Prostate gland (tissue), 2 donors: ENCODE results near the gene DHRS12. TPM values are rescaled to one million over a fixed set of nuclear protein-coding genes. Genes with fewer than 3 reads are reported as not detected.

Experiments used
- DNase-seq: peaks from one replicate; pipeline ENCODE4 v3.0.0-alpha.2; 2019; ENCODE audit warnings: low spot score
- H3K27ac ChIP-seq, 2 donors: fragments of 200-600 bp; sonication (generic); 2 replicates each; pipeline ENCODE4 v1.5.1; 2017 to 2019
- H3K27me3 ChIP-seq: fragments of 200-600 bp; sonication (generic); replicated peaks from 2 replicates; pipeline ENCODE4 v1.5.1; 2019; ENCODE audit not compliant: insufficient read depth
- H3K36me3 ChIP-seq, 2 donors: fragments of 200-600 bp; sonication (generic); 1 replicate in 1 of 2; 2 replicates in 1 of 2; pipeline versions ENCODE4 v1.5.1 to v1.8.1; 2017 to 2019
- H3K4me1 ChIP-seq: fragments of 200-600 bp; sonication (generic); replicated peaks from 2 replicates; pipeline ENCODE4 v1.5.1; 2019
- H3K4me3 ChIP-seq, 2 donors: fragments of 200-600 bp; sonication (generic); 2 replicates each; pipeline ENCODE4 v1.5.1; 2017 to 2019
- H3K9me3 ChIP-seq: fragments of 200-600 bp; sonication (generic); 2 replicates; pipeline ENCODE4 v1.5.1; 2017
- POLR2A ChIP-seq: fragments of 450-650 bp; IDR thresholded peaks from one replicate; pipeline ENCODE4 v1.6.1; 2016; ENCODE audit warnings: antibody characterized with exemption, mild to moderate bottlenecking
- POLR2AphosphoS5 ChIP-seq: sonication (generic); formaldehyde crosslinking; IDR thresholded peaks from one replicate; pipeline ENCODE4 v1.6.1; 2017; ENCODE audit warnings: antibody characterized with exemption
- WGBS: methylation state at CpG from one replicate; pipeline ENCODE4 v1.1.5; 2018; 5-methylcytosine and 5-hydroxymethylcytosine counted together
- intact Hi-C: fragments of 100-400 bp; cut with DNase I; formaldehyde crosslinking; loops from one replicate; pipeline ENCODE4 v1.14.2; 2022
- total RNA-seq, 2 donors: library from RNA; depleted of rRNA; stranded (reverse); fragments of >200 nt; gene quantifications; one replicate each; pipeline ENCODE4 v1.1.0, GENCODE V29; 2016
- TF ChIP-seq, protein P1 (sequence below), 4 experiments: fragments of 200-600 bp in 2 of 4; fragments of 450-650 bp in 2 of 4; sonication (generic) in 2 of 4; IDR thresholded peaks; 1 replicate in 3 of 4; 2 replicates in 1 of 4; pipeline ENCODE4 v1.5.1; 2016 to 2019; ENCODE audit warnings: antibody characterized with exemption in 4 of 4, mild to moderate bottlenecking in 2 of 4, moderate library complexity in 2 of 4

DHRS12 gene
- total RNA-seq, 2 donors from 2014 or later, result 18.7 to 19.8 TPM

DNA sequence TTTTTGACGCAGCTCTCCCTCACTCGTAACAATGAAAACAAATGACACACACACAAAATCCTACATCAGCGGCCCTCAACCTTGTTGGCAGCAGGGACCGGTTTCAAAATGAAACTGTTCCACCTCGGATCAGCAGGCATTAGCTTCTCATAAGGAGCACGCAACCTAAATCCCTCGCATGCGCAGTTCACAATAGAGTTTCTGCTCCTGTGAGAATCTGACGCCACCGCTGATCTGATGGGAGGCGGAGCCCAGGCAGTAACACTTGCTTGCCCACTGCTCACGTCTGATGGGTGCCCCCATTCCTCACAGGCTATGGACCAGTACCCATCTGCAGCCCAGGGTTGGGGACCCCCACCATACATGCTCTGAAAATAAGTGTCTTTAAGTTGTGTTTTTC lies 43.4 kb downstream of the DHRS12 start:
- WGBS, result 57% methylated on average over 12 of the region's 12 CpGs
- H3K4me1 ChIP-seq, result no peaks in the 10 kb centered on the region
- TF ChIP-seq POLR2AphosphoS5 (no peak), POLR2A (no peak)
- TF ChIP-seq, protein P1, sequence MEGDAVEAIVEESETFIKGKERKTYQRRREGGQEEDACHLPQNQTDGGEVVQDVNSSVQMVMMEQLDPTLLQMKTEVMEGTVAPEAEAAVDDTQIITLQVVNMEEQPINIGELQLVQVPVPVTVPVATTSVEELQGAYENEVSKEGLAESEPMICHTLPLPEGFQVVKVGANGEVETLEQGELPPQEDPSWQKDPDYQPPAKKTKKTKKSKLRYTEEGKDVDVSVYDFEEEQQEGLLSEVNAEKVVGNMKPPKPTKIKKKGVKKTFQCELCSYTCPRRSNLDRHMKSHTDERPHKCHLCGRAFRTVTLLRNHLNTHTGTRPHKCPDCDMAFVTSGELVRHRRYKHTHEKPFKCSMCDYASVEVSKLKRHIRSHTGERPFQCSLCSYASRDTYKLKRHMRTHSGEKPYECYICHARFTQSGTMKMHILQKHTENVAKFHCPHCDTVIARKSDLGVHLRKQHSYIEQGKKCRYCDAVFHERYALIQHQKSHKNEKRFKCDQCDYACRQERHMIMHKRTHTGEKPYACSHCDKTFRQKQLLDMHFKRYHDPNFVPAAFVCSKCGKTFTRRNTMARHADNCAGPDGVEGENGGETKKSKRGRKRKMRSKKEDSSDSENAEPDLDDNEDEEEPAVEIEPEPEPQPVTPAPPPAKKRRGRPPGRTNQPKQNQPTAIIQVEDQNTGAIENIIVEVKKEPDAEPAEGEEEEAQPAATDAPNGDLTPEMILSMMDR (IDR thresholded peaks at IDR 0.05), result no peak
- no peaks in the 10 kb centered on the region for H3K27me3 ChIP-seq
- no peak for DNase-seq
- intact Hi-C loops, result no loop called here
- peak overlapping the region in 1 of 2 donors; percentile 10 for H3K27ac ChIP-seq
- no peak overlapping the region for H3K4me3 ChIP-seq
- H3K36me3 ChIP-seq, result no peaks in the 10 kb centered on the region
- no peaks in the 10 kb centered on the region for H3K9me3 ChIP-seq

DNA sequence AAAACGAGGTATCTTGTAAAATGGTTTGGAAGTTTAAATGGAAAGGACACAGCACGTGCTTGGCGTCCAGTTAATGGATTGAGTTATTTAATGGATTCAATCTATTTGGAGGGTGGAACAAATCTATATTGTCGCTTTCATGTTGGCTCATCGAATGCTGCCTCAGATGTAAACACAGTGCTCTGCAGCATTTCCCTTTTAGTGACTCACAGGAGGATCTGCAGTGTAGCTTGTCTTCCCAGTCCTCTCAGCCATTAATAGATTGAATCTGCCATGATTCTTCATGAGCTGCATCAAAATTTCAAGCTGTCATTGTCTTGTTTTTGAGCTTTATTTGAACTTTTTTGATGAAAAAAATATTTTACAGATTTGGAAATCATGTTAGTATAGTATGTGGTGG lies 44.7 kb downstream of the DHRS12 start:
- no peak overlapping the region for H3K27ac ChIP-seq
- no peaks in the 10 kb centered on the region for H3K27me3 ChIP-seq
- intact Hi-C loops, result no loop called here
- H3K36me3 ChIP-seq, result no peaks in the 10 kb centered on the region
- no peak overlapping the region for H3K4me3 ChIP-seq
- DNase-seq, result no peak
- WGBS, result 89% methylated on average over 5 of the region's 5 CpGs
- no peaks in the 10 kb centered on the region for H3K9me3 ChIP-seq
- TF ChIP-seq POLR2AphosphoS5, result no peak
- no peak for TF ChIP-seq POLR2A
- TF ChIP-seq, protein P1 (IDR thresholded peaks at IDR 0.05), result no peak
- no peaks in the 10 kb centered on the region for H3K4me1 ChIP-seq

DNA sequence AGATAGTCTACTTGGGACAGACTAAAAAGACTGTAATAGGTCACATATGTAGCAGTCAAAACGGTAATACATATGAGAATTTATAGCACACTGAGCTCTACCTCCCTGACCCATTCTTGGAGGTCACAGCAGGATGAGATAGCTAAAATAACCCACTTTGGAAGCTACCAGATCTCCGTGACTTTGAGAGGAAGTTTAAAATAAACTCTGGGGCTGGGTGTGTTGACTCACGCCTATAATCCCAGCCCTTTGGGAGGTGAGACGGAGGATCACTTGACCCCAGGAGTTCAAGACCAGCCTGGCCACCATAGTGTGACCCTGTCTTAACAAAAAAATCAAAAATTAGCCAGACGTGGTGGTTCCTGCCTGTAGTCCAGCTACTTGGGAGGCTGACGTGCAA lies 45.3 kb downstream of the DHRS12 start:
- Histone ChIP-seq H3K4me1 (no peaks in the 10 kb centered on the region), H3K9me3 (no peaks in the 10 kb centered on the region), H3K27ac (no peak overlapping the region), H3K4me3 (no peak overlapping the region), H3K36me3 (no peaks in the 10 kb centered on the region), H3K27me3 (no peaks in the 10 kb centered on the region)
- DNase-seq, result no peak
- WGBS, result 92% methylated on average over 6 of the region's 6 CpGs
- TF ChIP-seq POLR2A (no peak), POLR2AphosphoS5 (no peak)
- TF ChIP-seq, protein P1 (IDR thresholded peaks at IDR 0.05), result no peak
- intact Hi-C loops, result no loop called here

DNA sequence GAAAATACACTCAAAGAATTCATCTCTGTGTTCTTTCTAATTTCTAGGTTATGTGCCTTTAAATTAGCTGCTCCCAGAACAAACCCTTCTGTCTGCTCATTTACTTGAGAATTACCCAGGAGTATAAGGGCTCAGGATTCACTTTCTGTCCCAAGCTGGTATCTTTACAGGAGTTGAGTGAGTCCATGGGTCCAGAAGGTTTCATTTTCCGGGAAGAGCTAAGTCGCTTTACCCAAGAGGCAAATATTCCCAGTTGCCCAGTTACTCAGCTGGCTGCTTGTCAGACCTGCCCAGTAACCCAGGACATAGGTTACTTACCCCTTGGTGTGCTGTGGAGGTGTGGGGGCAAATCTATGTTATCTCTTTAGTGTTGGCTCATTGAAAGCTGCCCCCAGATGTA lies 47.3 kb downstream of the DHRS12 start:
- H3K36me3 ChIP-seq, result no peaks in the 10 kb centered on the region
- no peak overlapping the region for H3K27ac ChIP-seq
- TF ChIP-seq, protein P1 (IDR thresholded peaks at IDR 0.05), result no peak
- TF ChIP-seq POLR2AphosphoS5 (no peak), POLR2A (no peak)
- H3K9me3 ChIP-seq, result no peaks in the 10 kb centered on the region
- intact Hi-C loops, result no loop called here
- H3K4me3 ChIP-seq, result no peak overlapping the region
- no peaks in the 10 kb centered on the region for H3K27me3 ChIP-seq
- DNase-seq, result no peak
- WGBS, result 85% methylated on average over 2 of the region's 2 CpGs
- H3K4me1 ChIP-seq, result no peaks in the 10 kb centered on the region

DNA sequence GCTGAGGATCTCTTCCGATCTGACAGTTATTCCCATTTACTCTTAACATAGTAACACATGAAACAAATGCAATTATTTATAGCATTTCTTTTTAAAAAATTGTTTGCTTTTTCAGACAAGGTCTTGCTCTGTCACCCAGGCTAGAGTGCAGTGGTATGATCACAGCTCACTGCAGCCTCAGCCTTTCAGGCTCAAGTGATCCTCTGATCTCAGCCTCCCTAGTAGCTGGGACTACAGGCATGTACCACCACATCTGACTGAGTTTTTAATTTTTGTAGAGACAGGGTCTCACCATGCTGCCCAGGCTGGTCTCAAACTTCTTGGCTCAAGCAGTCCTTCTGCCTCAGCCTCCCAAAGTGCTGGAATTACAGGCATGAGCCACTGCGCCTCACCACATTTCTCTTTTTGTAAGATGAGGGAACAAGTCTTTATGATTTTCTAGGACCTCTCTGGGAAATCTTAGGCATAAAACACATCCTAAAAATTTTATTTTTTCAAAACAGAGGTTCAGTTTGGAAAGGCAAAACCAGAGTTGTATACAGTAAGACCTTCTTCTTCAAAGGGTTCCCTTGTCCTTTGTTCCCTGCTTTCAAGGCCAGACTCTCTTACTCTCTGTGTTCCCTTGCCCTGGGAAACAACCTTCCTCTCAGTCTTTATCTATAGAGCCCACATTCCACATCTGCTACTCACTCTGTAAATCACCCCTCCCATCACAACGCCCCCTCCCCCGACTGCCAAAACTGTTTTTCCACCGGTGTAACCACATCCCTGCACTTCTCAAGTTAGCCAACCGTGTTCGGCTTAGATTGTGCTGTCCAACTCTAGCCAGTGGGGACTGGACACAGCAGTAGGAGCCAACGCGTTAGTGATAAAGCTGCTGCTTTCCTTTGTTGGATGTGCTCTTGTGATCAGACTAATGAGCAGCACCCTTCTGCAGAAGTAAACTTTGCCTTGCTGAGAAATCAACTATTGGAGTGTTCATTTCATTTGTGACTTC lies 56.2 kb downstream of the DHRS12 start:
- Histone ChIP-seq H3K9me3 (no peaks in the 10 kb centered on the region), H3K4me3 (no peak overlapping the region), H3K27ac (peak overlapping the region in 1 of 2 donors; percentile 26), H3K36me3 (no peaks in the 10 kb centered on the region), H3K4me1 (no peaks in the 10 kb centered on the region), H3K27me3 (no peaks in the 10 kb centered on the region)
- no peak for DNase-seq
- intact Hi-C loops, result no loop called here
- WGBS, result 95% methylated on average over 9 of the region's 9 CpGs
- TF ChIP-seq, protein P1 (IDR thresholded peaks at IDR 0.05), result no peak
- TF ChIP-seq POLR2A (no peak), POLR2AphosphoS5 (no peak)
